HG03378 (cell line): ENCODE results near the gene TASOR.
"Not testable (repeated sequence)": the region's sequence is repeated elsewhere in the genome, so short reads cannot be mapped to it uniquely, and the experiment has no call there.

Experiments
- ATAC-seq: cut with Tn5 transposase; IDR thresholded peaks from one replicate; pipeline ENCODE4 v1.9.1; 2021; ENCODE audit warnings: mild to moderate bottlenecking, moderate library complexity; ENCODE audit not compliant: unreplicated experiment

Gene TASOR, protein sequence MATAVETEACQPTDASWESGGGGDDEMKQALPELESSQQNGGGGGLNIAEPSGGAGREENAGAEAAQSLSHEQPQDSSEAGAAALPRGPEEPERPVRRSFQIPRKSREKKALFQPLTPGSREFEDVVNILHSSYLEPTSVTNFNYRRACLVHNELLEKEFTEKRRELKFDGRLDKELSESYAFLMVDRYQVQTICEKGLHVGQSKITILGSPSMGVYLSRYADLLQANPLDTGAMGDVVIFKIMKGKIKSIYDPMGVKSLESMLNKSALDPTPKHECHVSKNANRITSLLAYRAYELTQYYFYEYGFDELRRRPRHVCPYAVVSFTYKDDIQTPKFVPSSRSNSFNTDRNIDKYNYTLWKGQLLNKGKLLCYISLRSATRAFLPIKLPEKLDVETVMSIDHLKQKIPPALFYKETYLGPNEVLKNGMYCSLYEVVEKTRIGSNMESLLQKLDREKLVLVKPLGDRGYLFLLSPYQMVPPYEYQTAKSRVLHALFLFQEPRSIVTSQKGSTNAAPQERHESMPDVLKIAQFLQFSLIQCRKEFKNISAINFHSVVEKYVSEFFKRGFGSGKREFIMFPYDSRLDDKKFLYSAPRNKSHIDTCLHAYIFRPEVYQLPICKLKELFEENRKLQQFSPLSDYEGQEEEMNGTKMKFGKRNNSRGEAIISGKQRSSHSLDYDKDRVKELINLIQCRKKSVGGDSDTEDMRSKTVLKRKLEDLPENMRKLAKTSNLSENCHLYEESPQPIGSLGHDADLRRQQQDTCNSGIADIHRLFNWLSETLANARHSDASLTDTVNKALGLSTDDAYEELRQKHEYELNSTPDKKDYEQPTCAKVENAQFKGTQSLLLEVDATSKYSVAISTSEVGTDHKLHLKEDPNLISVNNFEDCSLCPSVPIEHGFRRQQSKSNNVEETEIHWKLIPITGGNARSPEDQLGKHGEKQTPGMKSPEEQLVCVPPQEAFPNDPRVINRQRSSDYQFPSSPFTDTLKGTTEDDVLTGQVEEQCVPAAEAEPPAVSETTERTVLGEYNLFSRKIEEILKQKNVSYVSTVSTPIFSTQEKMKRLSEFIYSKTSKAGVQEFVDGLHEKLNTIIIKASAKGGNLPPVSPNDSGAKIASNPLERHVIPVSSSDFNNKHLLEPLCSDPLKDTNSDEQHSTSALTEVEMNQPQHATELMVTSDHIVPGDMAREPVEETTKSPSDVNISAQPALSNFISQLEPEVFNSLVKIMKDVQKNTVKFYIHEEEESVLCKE (N-terminal part only)

DNA sequence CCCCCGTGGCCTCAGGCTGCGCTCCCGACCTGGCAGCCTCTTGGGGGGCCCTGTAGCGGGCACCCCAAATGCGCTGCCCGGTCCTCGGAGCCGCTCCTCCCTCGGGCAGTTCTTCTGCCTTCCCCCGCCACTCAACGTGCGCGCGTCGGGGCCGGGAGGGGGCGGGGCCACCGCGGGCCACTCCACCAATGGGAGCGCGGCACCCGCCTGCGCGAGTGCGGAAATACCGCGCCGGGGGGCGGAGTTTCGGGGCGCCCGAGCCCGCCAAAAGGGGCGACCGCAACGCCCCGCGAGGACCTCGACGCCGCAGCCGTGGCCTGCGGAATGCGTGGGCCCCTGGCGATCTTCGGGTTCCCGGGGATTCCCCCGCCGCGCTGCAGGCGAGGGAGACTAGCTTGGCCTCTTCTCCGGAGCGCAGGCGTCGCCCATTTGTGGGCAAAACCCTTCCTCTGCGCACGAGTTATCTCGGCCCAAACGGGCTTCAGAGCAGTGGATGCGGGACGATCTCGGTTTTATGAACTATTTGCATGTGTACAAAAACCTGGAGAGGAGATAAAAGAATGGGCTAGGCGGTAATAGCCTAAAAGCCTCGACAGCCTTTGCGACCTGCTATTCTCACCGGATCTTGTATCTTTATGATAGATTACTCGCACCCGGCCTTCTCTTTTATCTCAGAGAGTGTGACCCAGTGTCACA, at the start of gene TASOR:
TSS of gene TASOR (minus strand) at position 144 of the 696 bp plus-strand sequence. CDS start 259 bp downstream, outside the sequence.
- ATAC-seq, result peak; percentile 45

DNA sequence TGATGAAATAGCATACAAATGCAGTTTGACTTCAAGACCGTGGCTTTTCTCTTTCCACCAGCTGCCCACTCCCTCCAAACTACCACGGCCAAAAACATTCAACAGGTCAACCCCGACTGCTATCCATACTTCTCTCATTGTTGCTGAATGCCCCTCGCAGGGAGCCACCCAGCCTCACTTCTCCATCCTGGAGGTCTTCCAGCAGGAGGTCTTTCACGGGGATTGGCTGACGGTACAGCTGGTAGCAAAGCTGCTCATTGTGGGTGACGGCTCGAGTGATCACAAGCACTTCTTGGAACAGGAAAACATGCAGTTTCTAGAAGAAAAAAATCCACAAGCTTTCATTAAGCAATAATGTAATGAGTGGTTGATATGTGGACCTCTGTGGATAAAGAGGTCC, 49.0 kb upstream of the TASOR start:
- ATAC-seq, result no peak

- peak; percentile 92 for ATAC-seq
Measured at GRCh38 chr3:56725175-56725574, 42.1 kb upstream of the TASOR start.

DNA sequence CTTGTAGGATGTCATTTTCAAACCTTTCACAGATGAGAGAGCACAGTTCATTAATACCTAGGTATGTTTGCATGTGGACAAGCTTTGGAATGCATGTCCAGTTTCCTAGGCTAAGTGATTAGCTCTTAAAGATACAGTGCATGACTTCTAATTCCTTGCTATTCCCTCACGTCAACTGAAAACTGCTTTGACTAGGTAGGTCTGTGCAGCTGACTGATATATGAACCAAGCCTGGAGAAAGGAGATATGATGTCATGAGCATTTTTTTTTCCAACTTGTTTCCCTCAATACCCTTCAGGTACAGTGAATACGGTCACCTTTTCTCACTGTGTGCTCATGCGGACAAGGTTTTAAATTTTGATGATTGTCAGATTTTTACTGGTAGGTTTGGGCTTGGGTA, 41.6 kb upstream of the TASOR start:
- ATAC-seq, result no peak

DNA sequence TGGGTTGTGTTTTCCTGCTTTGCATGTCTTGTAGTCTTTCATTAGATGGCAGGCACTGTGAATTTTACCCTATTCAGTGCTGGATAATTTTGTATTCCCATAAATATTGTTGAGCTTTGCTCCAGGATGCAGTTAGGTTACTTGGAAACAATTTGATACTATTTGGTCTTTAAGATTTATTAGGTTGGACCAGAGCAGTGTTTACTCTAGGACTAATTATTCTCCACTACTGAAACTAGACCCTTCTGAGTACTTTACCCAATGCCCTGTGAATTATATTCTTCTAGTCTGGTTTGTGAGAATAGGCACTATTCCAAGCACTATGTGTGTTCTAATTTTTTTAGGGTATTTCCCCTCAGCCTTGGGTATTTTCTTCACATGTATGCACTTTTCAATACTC, 37.8 kb upstream of the TASOR start:
- ATAC-seq, result no peak

DNA sequence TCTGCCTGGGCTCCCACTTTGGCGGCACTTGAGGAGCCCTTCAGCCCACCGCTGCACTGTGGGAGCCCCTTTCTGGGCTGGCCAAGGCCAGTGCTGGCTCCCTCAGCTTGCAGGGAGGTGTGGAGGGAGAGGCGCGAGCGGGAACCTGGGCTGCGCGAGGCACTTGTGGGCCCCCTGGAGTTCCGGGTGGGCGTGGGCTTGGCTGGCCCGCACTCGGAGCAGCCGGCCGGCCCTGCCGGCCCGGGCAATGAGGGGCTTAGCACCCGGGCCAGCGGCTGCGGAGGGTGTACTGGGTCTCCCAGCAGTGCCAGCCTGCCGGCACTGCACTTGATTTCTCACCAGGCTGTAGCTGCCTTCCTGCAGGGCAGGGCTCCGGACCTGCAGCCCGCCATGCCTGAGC, 35.7 kb upstream of the TASOR start:
- not testable (repeated sequence) for ATAC-seq

DNA sequence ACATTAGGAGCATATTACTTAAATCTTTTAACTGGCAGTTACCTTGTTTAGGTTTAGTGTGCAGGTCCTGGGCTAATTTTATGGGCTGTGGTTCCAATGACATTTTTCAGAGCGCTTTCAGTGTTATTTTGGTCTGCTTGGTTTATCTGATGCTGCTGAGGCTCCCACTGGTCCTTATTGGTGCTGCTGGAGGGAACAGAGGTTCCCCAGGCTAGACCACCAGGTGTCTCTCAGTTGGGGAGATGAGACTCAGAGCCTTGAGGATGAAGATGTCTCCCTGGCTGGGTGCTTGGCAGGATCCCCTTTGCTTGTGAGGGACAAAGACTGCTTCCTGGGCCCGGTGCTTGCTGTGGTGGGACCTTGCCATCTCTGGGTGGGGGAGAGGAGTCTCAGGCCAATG, 28.3 kb upstream of the TASOR start:
- ATAC-seq, result no peak

DNA sequence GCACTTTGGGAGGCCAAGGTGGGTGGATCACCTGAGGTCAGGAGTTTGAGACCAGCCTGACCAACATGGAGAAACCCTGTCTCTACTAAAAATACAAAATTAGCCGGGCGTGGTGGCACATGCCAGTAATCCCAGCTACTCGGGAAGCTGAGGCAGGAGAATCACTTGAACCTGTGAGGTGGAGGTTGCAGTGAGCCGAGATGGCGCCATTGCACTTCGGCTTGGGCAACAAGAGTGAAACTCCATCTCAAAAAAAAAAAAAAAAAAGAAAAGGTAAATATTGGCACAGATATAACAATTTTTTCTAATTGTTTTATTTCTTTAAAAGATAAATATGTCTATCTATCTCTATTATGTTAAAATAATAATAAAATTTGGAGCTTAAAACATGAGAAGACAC, 24.3 kb upstream of the TASOR start:
- ATAC-seq, result not testable (repeated sequence)

- ATAC-seq, result no peak
Measured at GRCh38 chr3:56706629-56707028, 23.6 kb upstream of the TASOR start.

- ATAC-seq, result no peak
Measured at GRCh38 chr3:56704706-56705105, 21.6 kb upstream of the TASOR start.

GRCh38 chr3:56702490-56703315, 19.6 kb upstream of the TASOR start:
- no peak for ATAC-seq

DNA sequence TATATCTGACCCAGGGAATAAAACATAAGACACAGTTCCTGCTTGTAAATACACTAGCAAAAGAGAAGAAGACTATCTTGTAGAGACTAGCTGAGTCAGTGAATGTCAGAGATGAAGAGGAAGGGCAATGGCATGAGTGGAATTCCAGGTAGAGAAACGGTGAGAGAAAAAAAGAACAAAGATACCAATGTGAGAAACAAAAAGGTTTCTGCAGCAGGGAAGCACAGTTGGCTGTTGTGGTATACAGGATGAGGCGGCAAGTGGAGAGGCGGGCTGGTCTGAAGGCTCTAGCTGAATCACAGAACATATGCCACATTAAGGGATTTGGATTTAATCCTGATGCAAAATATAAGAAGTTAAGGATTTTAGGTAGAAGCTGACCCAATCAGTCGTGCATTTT, 17.1 kb upstream of the TASOR start:
- ATAC-seq, result no peak

GRCh38 chr3:56694867-56695683, 12.0 kb upstream of the TASOR start:
- no peak for ATAC-seq

DNA sequence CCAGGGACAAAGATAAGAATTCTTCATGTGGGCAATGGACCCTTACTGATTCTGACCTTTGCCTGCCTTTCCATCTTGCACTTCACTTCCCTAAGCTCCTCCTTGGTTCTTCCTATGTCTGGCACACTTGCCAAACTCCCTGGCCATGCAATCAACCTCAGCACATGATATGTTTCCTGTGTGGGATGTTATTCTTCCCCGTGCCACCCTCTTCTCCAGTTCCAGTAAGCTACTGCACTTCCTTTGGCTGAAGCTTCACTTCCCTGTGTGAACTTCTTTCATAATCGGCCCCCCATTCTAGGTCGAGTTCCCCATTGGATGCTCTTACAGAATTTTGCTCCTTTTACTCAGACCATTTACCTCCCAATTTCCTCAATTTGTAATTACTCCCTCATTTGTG, 10.7 kb upstream of the TASOR start:
- ATAC-seq, result no peak

GRCh38 chr3:56692520-56693433, 9.7 kb upstream of the TASOR start:
- peak; percentile 55 for ATAC-seq

GRCh38 chr3:56692001-56692365, 8.9 kb upstream of the TASOR start:
- not testable (repeated sequence) for ATAC-seq

- no peak for ATAC-seq
Measured at GRCh38 chr3:56691165-56692000, 8.3 kb upstream of the TASOR start.
